Fibroblast of the conjunctiva (primary cell): ENCODE data around the gene APLNR.

ENCODE experiments used
- DNase-seq: peaks from one replicate; pipeline ENCODE4 v3.0.0-alpha.2; 2010; ENCODE audit warnings: low read depth

APLNR gene

GRCh38 chr11:57251491-57252104 is 14.5 kb upstream of the APLNR start:
- peak; percentile 27 for DNase-seq

GRCh38 chr11:57251037-57251436 is 14.0 kb upstream of the APLNR start:
- DNase-seq: no peak

GRCh38 chr11:57249384-57250319 is 12.6 kb upstream of the APLNR start:
- peak; percentile 55 for DNase-seq

DNA sequence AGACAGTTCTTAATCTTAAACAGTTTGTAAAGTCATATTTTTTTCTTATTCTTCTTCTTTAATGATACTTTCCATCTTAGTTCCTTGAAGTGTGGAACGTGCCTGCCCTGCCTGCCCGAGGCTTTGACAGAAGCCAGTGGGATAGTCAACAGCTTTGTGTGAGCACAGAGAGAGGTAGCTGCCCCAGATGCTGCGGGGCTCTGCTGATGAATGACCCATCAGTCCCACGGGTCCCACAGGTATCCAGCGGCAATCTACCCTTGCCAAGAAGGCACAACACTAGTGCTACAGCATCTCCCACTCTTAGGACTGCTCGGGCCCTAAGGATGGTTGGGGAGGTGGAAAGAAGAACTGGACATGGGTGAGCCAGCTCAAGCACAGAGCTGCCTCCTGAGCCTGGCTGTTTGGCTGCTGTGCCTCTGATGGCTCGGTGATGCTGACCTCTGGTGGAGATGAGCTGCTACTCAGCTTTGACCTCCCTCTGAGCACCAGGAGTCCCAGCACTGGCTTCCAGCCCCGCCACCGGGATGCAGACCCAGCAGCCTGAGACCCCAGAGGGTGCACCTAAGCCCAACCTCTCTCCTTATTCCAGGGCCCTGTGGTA is 11.8 kb upstream of the APLNR start:
- peak; percentile 58 for DNase-seq

DNA sequence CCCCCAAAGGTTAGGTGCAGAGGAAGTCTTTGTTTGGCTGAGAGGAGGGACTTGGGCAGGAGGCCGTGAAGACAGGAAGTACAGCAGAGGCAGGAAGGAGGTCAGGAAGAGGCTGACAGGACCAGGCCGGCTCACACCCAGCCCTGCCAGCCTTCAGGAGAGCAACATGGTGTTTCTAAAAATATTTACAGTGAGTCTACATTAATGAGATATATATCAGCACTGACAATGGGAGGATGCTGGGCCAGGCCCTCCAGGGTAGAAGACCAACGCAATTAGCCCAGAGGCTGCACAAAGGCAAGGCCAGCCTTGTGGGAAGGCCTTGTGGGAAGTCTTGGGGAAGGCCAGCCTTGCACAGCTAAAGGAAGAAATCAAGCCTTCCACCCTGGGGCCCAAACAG is 7.9 kb upstream of the APLNR start:
- DNase-seq: no peak

- no peak for DNase-seq
Observed at GRCh38 chr11:57241353-57241972, 4.4 kb upstream of the APLNR start.

- no peak for DNase-seq
Observed at GRCh38 chr11:57240757-57241156, 3.7 kb upstream of the APLNR start.

DNA sequence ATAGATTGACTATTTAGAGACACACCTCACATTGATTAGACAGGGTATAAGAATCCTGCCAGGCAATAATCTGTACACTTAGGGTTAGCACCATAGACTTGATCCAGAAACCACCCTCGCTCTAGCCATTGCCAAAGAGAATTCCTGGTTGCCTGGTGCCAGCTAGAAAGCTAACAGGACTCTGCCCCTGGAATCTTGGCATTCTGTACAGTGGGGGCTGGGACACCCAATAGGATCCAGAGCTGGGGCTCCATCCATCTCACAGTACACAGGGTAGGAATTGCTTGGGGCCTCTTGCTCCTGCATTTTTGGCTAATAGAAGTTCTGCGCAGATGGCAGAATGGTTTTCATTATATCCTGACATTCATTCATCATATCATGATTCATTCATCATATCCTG is 3.0 kb upstream of the APLNR start:
- DNase-seq: no peak

- DNase-seq: no peak
Observed at GRCh38 chr11:57239348-57239747, 2.3 kb upstream of the APLNR start.

DNA sequence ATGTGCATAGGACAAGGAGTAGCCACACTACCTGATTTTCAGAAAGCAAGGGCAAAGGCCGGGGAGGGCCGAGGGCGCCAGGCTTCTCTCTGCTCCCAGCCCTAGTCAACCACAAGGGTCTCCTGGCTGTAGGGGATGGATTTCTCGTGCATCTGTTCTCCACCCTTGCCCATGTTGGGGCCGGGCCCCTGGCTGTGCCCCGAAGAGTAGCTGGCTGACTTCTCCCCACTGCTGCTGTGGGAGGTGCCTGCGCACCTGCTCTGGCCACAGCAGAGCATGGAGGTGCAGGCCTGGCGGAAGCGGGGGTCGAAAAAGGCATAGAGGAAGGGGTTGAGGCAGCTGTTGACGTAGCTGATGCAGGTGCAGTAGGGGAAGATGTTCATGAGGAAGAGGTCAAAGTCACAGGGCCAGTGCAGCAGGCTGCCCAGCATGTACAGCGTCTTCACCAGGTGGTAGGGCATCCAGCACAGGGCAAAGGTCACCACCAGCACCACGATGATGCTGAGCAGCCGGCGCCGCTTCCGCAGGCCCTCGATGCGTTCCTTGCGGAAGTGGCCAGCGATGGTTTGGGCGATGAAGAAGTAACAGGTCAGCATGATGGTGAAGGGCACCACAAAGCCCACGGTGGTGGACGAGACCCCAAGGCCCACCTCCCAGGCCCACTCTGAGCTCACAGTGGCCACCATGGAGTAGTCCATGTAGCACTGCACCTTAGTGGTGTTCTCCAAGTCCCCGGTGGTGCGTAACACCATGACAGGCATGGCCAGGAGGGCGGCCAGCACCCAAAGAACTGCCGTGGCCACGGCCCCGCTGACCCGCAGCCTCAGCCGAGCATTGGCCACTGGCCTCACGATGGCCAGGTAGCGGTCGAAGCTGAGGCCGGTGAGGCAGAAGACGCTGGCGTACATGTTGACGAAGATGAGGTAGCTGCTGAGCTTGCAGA is 1.0 kb downstream of the APLNR start:
- DNase-seq: no peak

GRCh38 chr11:57233702-57234101 is 3.3 kb downstream of the APLNR start:
- DNase-seq: no peak

DNA sequence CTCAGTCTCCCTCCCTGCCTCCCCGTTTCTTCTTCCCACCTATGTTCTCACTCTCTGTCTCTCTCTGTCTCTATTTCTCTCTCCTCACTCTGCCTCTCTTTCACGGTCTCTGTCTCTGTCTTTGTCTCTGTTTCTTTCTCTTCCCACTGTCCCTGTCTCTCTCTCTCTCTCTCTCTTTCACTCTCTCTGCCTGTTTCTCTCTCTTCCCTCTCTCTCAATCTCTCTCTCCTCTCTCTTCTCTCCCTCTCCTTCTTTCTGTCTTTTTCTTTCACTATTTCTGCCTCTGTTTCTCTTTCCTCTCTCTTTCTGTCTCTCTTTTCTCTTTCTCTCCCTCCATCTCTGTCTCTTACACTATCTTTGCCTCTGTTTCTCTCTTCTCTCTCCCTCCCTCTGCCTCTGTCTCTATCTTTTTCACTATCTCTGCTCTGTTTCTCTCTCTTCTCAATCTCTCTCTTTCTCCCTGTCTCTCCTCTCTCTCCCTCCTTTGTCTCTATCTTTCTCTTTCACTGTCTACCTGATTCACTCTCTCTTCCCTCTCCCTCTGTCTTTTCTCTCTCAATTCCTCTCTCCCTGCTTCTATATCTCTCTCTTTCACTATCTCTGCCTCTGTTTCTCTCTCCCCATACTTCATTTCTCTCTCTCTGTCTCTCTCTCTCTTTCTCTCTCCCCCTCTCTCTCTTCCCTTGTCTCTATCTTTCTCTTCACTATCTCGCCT is 5.4 kb downstream of the APLNR start:
- DNase-seq: no peak

DNA sequence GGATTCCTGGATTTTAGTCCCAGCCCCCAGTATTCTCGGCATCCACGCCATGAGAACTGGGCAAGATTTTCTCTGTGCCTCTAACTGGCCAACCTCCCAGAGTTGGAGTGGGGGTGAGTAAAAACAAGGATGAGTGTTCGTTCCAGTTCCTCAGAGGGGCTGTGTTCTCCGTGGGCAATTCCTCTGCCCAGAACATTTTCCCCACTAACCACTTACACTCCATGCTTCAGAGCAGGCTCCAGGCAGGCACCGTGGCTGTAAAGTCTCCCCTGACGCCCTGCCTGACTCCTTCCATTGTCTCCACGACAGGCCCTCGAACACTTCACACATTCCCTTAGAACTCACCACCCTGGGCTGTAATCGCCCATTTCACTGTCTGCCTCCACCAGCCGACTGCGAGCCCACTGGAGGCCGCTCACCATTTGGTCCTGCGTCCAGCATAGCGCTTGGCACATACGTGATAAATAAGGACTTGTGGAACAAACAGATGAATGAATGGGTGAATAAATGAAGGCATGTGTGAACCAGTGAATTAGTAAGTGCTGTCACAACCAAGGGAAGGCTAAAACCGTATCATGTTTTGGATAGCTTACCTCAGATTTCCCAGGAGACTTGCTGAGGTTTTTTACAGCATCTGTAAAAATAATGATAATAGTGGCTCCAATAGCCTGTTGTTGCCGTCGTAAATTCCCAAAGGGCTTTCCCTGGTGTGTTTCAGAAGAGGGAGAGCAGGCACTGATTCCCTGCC is 6.1 kb downstream of the APLNR start:
- no peak for DNase-seq

- DNase-seq: no peak
Observed at GRCh38 chr11:57230316-57230715, 6.7 kb downstream of the APLNR start.

- no peak for DNase-seq
Observed at GRCh38 chr11:57228600-57228999, 8.4 kb downstream of the APLNR start.

- no peak for DNase-seq
Observed at GRCh38 chr11:57224537-57224936, 12.5 kb downstream of the APLNR start.

DNA sequence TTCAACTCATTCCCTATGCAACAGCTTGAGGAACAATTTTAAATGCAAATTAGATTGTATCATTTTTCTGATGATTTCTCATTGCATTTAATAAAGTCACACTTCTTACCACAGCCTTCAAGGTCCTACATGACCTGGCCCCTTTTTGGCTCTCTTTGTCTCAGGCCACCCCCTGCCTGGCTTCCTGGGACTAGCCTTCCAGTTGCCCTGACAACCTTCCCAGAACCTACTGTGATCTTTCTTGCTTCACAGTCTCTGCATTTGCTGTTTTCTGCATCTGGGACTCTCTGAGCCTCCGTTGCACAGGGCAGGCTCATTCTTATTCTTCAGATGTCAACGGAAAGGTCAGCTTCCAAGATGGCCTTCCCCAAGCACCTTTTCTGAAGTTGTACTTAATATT is 12.9 kb downstream of the APLNR start:
- no peak for DNase-seq

DNA sequence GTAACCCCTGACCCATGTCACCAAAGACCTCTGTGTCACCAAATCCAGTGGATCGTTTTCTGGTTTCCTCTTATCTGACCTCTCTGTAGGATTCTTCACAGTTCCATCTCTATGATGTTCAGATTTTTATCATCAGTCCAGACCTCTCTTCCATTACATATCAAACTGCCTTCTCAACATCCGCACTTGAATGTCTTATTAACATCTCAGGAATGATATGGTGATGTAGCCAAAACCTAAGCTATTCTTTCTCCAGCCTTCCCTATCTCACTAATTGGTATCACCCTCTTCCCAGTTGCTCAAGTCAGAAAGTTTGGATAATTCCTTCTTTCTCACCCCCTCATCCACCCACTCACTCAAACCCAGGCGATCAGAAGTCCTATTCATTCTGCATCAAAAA is 13.4 kb downstream of the APLNR start:
- no peak for DNase-seq

GRCh38 chr11:57222239-57222638 is 14.8 kb downstream of the APLNR start:
- no peak for DNase-seq

- no peak for DNase-seq
Observed at GRCh38 chr11:57219021-57219627, 17.9 kb downstream of the APLNR start.
